Right lobe of liver (tissue), 6 donors: Measurements from ENCODE around the gene RTTN. TPM values are rescaled to one million over a fixed set of nuclear protein-coding genes. Genes with fewer than 3 reads are reported as not detected.
A peak's percentile ranks its signal among the peaks of the same experiment; 100 is the strongest.

Source experiments
- ATAC-seq, 4 donors: fragments of 200-7000 bp; cut with Tn5 transposase; one replicate each; pipeline ENCODE4 v1.9.1; 2020; ENCODE audit warnings: mild to moderate bottlenecking in 4 of 4, moderate library complexity in 4 of 4
- DNase-seq, 3 donors: peaks; one replicate each; pipeline ENCODE4 v3.0.0-alpha.2; 2020
- H3K27ac ChIP-seq, 3 donors: fragments of 200-600 bp; one replicate each; pipeline ENCODE4 v1.8.0; 2022
- H3K27me3 ChIP-seq, 2 donors: fragments of 200-600 bp; one replicate each; pipeline ENCODE4 v1.8.0; 2022
- H3K36me3 ChIP-seq, 4 donors: fragments of 200-600 bp; sonication (generic) in 1 of 4; one replicate each; pipeline versions ENCODE4 v1.5.1 to v1.8.0; 2017 to 2022; ENCODE audit warnings: control low read depth in 1 of 4
- H3K4me1 ChIP-seq, 4 donors: fragments of 200-600 bp; sonication (generic) in 1 of 4; one replicate each; pipeline versions ENCODE4 v1.5.1 to v1.8.0; 2017 to 2022; ENCODE audit warnings: control low read depth in 1 of 4
- H3K4me3 ChIP-seq, 3 donors: fragments of 200-600 bp; one replicate each; pipeline ENCODE4 v1.8.0; 2022
- H3K9me3 ChIP-seq, 4 donors: fragments of 200-600 bp; sonication (generic) in 1 of 4; one replicate each; pipeline versions ENCODE4 v1.5.1 to v1.8.0; 2017 to 2022; ENCODE audit warnings: control low read depth in 1 of 4
- POLR2A ChIP-seq: fragments of 450-650 bp; IDR thresholded peaks from one replicate; pipeline ENCODE4 v1.6.1; 2017; ENCODE audit warnings: antibody characterized with exemption, mild to moderate bottlenecking
- WGBS: methylation state at CpG from one replicate; pipeline ENCODE4 v1.1.6; 2018; ENCODE audit warnings: low coverage, low lambda C conversion rate; ENCODE audit not compliant: insufficient coverage; ENCODE audit errors: missing lambda C conversion rate; 5-methylcytosine and 5-hydroxymethylcytosine counted together
- intact Hi-C, 2 donors: fragments of 100-400 bp; cut with DNase I; formaldehyde crosslinking; loops; one replicate each; pipeline versions ENCODE4 v1.11.2 to v1.14.1; 2022
- total RNA-seq, 6 experiments: library from RNA; depleted of rRNA in 2 of 6; stranded (reverse); fragments of >200 nt in 2 of 6; fragmentation: NEBNext Ultra II Directional in 3 of 6; extraction: Animal tissue kit (Norgen Biotek cat#: 25700) in 3 of 6; gene quantifications; one replicate each; pipeline versions ENCODE4 v1.1.0 to v1.2.4, GENCODE V29; 2016 to 2023
- TF ChIP-seq, protein P1 (sequence below), 4 donors: fragments of 200-600 bp in 3 of 4; fragments of 450-650 bp in 1 of 4; IDR thresholded peaks; one replicate each; pipeline versions ENCODE4 v1.5.1 to v1.8.0; 2016 to 2022; ENCODE audit warnings: antibody characterized with exemption in 4 of 4, mild to moderate bottlenecking in 2 of 4
- donor health status: DM: no; HTN: yes; CAD: no.
- donor health status: DM: no; HTN: no; CAD: no.
- donor health status: DM: no; HTN: no; CAD: no.
- donor health status: DM: no; HTN: yes; CAD: no.
- donor health status: DM: no; HTN: yes; CAD: no.

Gene RTTN
- total RNA-seq, 6 experiments from 2014 or later = 2.3 to 7.4 (median 6.5) TPM

DNA sequence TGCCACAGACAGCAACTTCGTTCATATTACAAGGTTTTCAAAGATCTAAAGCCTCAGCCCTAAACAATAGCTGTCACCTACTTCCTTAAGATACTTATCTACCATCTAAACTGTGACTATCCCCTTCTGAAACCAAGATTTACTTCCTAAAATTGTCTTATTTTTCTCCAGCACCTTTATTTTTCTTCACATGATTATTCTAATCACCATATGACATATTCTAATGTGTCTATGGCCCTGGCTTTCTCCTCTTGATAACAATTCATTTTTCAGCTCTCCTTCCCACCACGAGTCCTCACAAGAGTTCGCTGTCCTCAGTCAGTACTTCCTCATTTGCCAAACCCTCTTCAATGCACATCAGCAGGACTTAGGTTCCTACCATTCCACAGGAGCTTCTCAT lies 53.9 kb downstream of the RTTN start:
- Histone ChIP-seq H3K27ac (no peak overlapping the region), H3K4me3 (no peak overlapping the region), H3K9me3 (no peaks in the 10 kb centered on the region), H3K36me3 (peaks cover 0 to 5% (median 0%) of the 10 kb centered on the region in 4 donors), H3K27me3 (no peaks in the 10 kb centered on the region), H3K4me1 (no peaks in the 10 kb centered on the region)
- intact Hi-C loops = no loop called here
- no peak for DNase-seq
- WGBS = 77% methylated on average over 3 of the region's 3 CpGs
- ATAC-seq = peak in 1 of 4 donors; percentile 22
- TF ChIP-seq, protein P1, sequence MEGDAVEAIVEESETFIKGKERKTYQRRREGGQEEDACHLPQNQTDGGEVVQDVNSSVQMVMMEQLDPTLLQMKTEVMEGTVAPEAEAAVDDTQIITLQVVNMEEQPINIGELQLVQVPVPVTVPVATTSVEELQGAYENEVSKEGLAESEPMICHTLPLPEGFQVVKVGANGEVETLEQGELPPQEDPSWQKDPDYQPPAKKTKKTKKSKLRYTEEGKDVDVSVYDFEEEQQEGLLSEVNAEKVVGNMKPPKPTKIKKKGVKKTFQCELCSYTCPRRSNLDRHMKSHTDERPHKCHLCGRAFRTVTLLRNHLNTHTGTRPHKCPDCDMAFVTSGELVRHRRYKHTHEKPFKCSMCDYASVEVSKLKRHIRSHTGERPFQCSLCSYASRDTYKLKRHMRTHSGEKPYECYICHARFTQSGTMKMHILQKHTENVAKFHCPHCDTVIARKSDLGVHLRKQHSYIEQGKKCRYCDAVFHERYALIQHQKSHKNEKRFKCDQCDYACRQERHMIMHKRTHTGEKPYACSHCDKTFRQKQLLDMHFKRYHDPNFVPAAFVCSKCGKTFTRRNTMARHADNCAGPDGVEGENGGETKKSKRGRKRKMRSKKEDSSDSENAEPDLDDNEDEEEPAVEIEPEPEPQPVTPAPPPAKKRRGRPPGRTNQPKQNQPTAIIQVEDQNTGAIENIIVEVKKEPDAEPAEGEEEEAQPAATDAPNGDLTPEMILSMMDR (IDR thresholded peaks at IDR 0.05) = no peak
- TF ChIP-seq POLR2A = no peak

DNA sequence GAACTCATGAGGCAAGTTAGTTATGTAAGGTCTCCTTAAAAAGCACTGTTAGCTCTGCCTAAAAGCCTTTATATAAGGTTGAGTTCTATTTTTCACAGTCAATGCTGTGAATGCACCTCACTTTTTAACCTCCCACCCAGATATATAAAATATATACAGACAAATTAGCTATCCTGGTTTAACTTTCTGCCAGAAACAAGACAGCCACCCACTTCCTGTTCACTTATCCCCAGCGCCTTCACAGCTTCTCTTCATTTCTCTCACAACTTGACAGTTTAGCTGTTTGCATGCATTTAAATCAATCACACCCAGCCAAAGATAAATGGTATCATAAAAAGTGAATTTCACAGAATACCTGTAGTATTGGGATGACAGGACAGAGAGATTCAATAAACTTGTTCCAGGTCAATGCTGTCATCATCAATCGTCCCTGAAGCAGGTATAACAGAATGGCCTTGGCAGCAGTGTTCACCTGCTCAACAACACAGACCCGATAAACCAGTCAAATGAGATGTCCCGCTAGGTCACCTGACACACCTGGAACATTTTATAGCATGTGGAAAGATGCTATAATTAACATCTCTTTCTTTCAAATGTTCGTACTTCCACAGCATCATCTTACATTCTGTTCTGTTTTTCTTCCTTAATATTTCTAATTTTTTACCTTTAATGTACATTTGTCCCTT lies 55.7 kb downstream of the RTTN start:
- no peaks in the 10 kb centered on the region for H3K9me3 ChIP-seq
- intact Hi-C loops = no loop called here
- H3K27me3 ChIP-seq = no peaks in the 10 kb centered on the region
- WGBS = 96% methylated on average over 4 of the region's 5 CpGs
- TF ChIP-seq POLR2A = no peak
- TF ChIP-seq, protein P1 (IDR thresholded peaks at IDR 0.05) = no peak
- no peak for ATAC-seq
- H3K4me3 ChIP-seq = no peak overlapping the region
- no peaks in the 10 kb centered on the region for H3K4me1 ChIP-seq
- DNase-seq = no peak
- no peak overlapping the region for H3K27ac ChIP-seq
- peaks cover 0 to 5% (median 0%) of the 10 kb centered on the region in 4 donors for H3K36me3 ChIP-seq

DNA sequence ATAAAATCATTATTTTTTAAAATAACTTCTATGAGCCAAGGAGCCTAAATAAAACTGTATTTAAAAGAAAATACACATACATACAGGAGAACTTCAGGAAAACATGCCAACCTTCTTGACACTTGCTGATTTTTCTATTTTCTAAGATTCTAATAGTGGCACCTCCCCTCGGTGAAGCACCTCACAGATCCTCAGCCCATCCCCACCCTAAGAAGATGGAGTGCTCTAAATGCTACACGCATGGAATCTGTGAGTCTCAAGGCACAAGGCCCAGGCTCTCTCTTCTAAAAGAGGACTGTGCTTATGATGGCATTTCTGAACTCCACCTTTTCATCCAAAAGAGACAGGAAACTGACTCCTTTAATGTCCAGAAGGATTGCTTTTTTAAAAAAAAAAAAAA lies 56.3 kb downstream of the RTTN start:
- H3K4me1 ChIP-seq = no peaks in the 10 kb centered on the region
- ATAC-seq (no peak), DNase-seq (no peak)
- TF ChIP-seq, protein P1 (IDR thresholded peaks at IDR 0.05) = no peak
- no peak for TF ChIP-seq POLR2A
- peaks cover 0 to 5% (median 0%) of the 10 kb centered on the region in 4 donors for H3K36me3 ChIP-seq
- no peak overlapping the region for H3K27ac ChIP-seq
- 100% methylated on average over 2 of the region's 2 CpGs for WGBS
- no peaks in the 10 kb centered on the region for H3K27me3 ChIP-seq
- no peaks in the 10 kb centered on the region for H3K9me3 ChIP-seq
- intact Hi-C loops = no loop called here
- no peak overlapping the region for H3K4me3 ChIP-seq

DNA sequence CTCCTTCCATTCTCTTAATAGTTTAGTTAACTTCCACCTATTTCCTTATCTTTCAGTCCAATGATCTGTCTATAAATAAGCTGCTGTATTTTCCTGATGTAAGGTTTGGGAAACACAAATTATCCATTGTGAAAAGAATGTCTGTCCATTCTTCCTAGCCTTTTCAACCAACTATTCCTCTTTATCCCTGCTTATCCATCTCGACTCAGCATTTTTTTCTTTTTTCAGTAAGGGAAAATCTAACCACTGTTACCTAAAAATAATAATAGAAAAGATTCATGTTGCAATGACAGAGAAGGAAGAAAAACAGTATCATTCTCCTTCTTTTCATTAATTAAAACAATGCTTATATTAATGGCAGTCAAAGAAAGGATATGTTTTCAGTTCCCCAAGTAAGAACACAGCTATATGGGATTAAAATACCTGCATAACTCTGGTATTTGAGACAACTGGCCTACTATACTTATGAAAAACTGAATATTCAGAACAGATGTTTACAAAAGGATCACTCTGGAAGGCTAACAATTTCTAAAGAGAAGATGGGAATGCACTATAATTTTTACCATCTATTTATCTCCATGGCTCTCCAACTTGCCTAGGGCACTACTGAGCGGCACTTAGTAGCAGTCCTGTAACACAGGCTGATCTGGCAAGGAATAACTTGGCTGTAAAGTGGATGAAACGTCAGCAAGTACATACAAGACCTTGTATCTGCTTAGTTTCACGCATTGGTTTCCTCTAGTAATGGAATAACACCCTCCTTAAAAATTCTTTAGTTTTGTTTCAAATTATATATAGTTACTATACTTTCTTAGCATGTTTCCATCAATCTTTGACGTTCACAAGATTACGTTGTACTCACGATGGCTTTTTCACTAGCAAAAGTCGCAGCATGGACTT lies 57.2 kb downstream of the RTTN start:
- DNase-seq = no peak
- Histone ChIP-seq H3K27me3 (no peaks in the 10 kb centered on the region), H3K36me3 (peaks cover 0 to 5% (median 0%) of the 10 kb centered on the region in 4 donors), H3K4me3 (no peak overlapping the region), H3K9me3 (no peaks in the 10 kb centered on the region), H3K27ac (no peak overlapping the region), H3K4me1 (no peaks in the 10 kb centered on the region)
- no peak for ATAC-seq
- intact Hi-C loops = no loop called here
- TF ChIP-seq, protein P1 (IDR thresholded peaks at IDR 0.05) = no peak
- TF ChIP-seq POLR2A = no peak
- 87% methylated on average over 8 of the region's 8 CpGs for WGBS
